Measurements from ENCODE around the gene ZNF560. TPM values are rescaled to one million over a fixed set of nuclear protein-coding genes. Genes with fewer than 3 reads are reported as not detected.
A peak's percentile ranks its signal among the peaks of the same experiment; 100 is the strongest.

ZNF560 gene
- total and polyA plus RNA-seq, 2 of the 13 experiments (the other 11 are each of a cell fraction or from before 2014, with no cell fraction given) = not detected

- peak; percentile 33; the same call in 1 of the 2 replicates for TF ChIP-seq ZNF740 (CRISPR knock-in tag; IDR thresholded peaks at IDR 0.05)
- TF ChIP-seq TEAD2 (CRISPR knock-in tag; IDR thresholded peaks at IDR 0.05) = no peak
- TF ChIP-seq CERS6 (CRISPR knock-in tag; IDR thresholded peaks at IDR 0.05) = no peak
- 0 out of 2 replicates have a peak, but pooled peaks have one; percentile 37 for TF ChIP-seq TGIF2 (CRISPR knock-in tag; IDR thresholded peaks at IDR 0.05)
- TF ChIP-seq ZNF75D (CRISPR knock-in tag; IDR thresholded peaks at IDR 0.05; ENCODE audit: borderline replicate concordance) = no peak
- 0 out of 2 replicates have a peak, but pooled peaks have one; percentile 79 for TF ChIP-seq ZFP37 (CRISPR knock-in tag; IDR thresholded peaks at IDR 0.05; ENCODE audit: borderline replicate concordance)
- TF ChIP-seq ZNF143 (CRISPR knock-in tag; IDR thresholded peaks at IDR 0.05) = 0 out of 2 replicates have a peak, but pooled peaks have one; percentile 41
- peak; percentile 71 for TF ChIP-seq NR2C2 (CRISPR knock-in tag; IDR thresholded peaks at IDR 0.05; ENCODE audit: borderline replicate concordance)
- TF ChIP-seq ZBTB42 (CRISPR knock-in tag; IDR thresholded peaks at IDR 0.05) = no peak
- peak; percentile 80 for TF ChIP-seq ZNF563 (CRISPR knock-in tag; IDR thresholded peaks at IDR 0.05)
- TF ChIP-seq TP53 (CRISPR knock-in tag; conservative IDR thresholded peaks at IDR 0.05) = no peak
- TF ChIP-seq BRF2 (CRISPR knock-in tag; IDR thresholded peaks at IDR 0.05) = peak; percentile 76; the same call in 1 of the 2 replicates
- TF ChIP-seq ZNF879 (CRISPR knock-in tag; IDR thresholded peaks at IDR 0.05) = peak; percentile 79; the same call in 1 of the 2 replicates
- no peak; the same call in none of the 2 replicates for TF ChIP-seq RXRB (CRISPR knock-in tag; IDR thresholded peaks at IDR 0.05; ENCODE audit: borderline replicate concordance)
- TF ChIP-seq ZNF333 (CRISPR knock-in tag; IDR thresholded peaks at IDR 0.05; ENCODE audit: borderline replicate concordance) = peak; percentile 69; the same call in 1 of the 2 replicates
- no peak for TF ChIP-seq SMAD1 (CRISPR knock-in tag; IDR thresholded peaks at IDR 0.05; ENCODE audit: borderline replicate concordance, low read depth)
- no peak for TF ChIP-seq ZNF576 (CRISPR knock-in tag; IDR thresholded peaks at IDR 0.05)
- peak; percentile 56; the same call in 1 of the 2 replicates for TF ChIP-seq TFDP2 (CRISPR knock-in tag; IDR thresholded peaks at IDR 0.05)
- TF ChIP-seq RXRA (CRISPR knock-in tag; IDR thresholded peaks at IDR 0.05) = peak; percentile 64; the same call in 1 of the 2 replicates
- no peak for TF ChIP-seq NCOR1 (IDR thresholded peaks at IDR 0.05; ENCODE audit: borderline replicate concordance, low read length)
- peak; percentile 40; the same call in 1 of the 2 replicates for TF ChIP-seq TFAP4 (IDR thresholded peaks at IDR 0.05; ENCODE audit: borderline replicate concordance, low read depth)
Measured at GRCh38 chr19:9538183-9539058, 40.0 kb upstream of the ZNF560 start, which contains the start of gene ZNF426 (continued).
